HepG2 (cell line): ENCODE results near the gene SNAI3. TPM values are rescaled to one million over a fixed set of nuclear protein-coding genes. Genes with fewer than 3 reads are reported as not detected.

Source experiments
- ATAC-seq: fragments of 200-7000 bp; cut with Tn5 transposase; 3 replicates; pipeline ENCODE4 v1.9.1; 2020; ENCODE audit warnings: mild to moderate bottlenecking, moderate library complexity
- BruUV-seq: library from RNA; stranded (reverse); fragments of 400-500 nt; replicated peaks from 2 replicates; lab custom pipeline; 2021; lab: Mats Ljungman, UMichigan
- CTCF ChIA-PET: fragments of 300-600 bp; formaldehyde crosslinking; extraction: SDS; loops from one replicate; lab custom pipeline; 2021; ENCODE audit warnings: low total read pairs, inconsistent platforms, low intra/inter-chr PET ratio; lab: Yijun Ruan, JAX
- POLR2A ChIA-PET: fragments of 350-600 bp; sonication (Branson Sonifier 250); formaldehyde crosslinking; loops from one replicate; lab custom pipeline; 2020; ENCODE audit warnings: antibody characterized with exemption, inconsistent platforms; lab: Yijun Ruan, JAX
- DNase-seq: peaks from one replicate; pipeline ENCODE4 v3.0.0-alpha.2; 2015; ENCODE audit warnings: low spot score
- FAIRE-seq: peaks from 3 replicates; lab custom pipeline; 2011; peaks lifted over from hg19 to GRCh38; lab: Jason Lieb, UNC
- H2AFZ ChIP-seq: one replicate; pipeline ENCODE4 v1.6.1; 2011; ENCODE audit warnings: low read length, inconsistent platforms
- H3K27ac ChIP-seq: fragments of 300-600 bp; 3 replicates; pipeline ENCODE4 v1.8.0; 2011; ENCODE audit warnings: mixed run types, mild to moderate bottlenecking, mixed read lengths, low read length, inconsistent platforms; ENCODE audit not compliant: insufficient read depth; ENCODE audit errors: extremely low read length
- H3K27me3 ChIP-seq, 2 experiments: fragments of 200-600 bp in 1 of 2; 2 replicates in 1 of 2; 3 replicates in 1 of 2; pipeline versions ENCODE4 v1.6.0 to v1.8.0; 2011; ENCODE audit warnings: low read length in 2 of 2, mild to moderate bottlenecking in 2 of 2, moderate library complexity in 2 of 2, inconsistent platforms in 1 of 2; ENCODE audit not compliant: insufficient read depth in 2 of 2, control insufficient read depth in 1 of 2
- H3K36me3 ChIP-seq, 2 experiments: fragments of 200-600 bp in 1 of 2; replicated peaks in 1 of 2; 2 replicates in 1 of 2; 3 replicates in 1 of 2; pipeline versions ENCODE4 v1.5.1 to v1.8.0; 2011; ENCODE audit warnings: low read length in 2 of 2, inconsistent platforms in 1 of 2; ENCODE audit not compliant: insufficient read depth in 2 of 2, control insufficient read depth in 1 of 2
- H3K4me1 ChIP-seq: 2 replicates; pipeline ENCODE4 v1.5.1; 2012; ENCODE audit warnings: low read length, inconsistent platforms; ENCODE audit not compliant: insufficient read depth
- H3K4me2 ChIP-seq: 2 replicates; pipeline ENCODE4 v1.6.0; 2011; ENCODE audit warnings: low read depth, low read length, inconsistent platforms
- H3K4me3 ChIP-seq, 3 experiments: fragments of 200-600 bp in 1 of 3; sonication (generic), shearing (Covaris generic) in 1 of 3; replicated peaks in 1 of 3; 2 replicates each; pipeline ENCODE4 v1.5.1; 2011 to 2016; ENCODE audit warnings: low read length in 3 of 3, inconsistent platforms in 2 of 3, low read depth in 2 of 3, mild to moderate bottlenecking in 2 of 3, control low read depth in 1 of 3, mixed read lengths in 1 of 3; ENCODE audit not compliant: insufficient read depth in 1 of 3
- H3K79me2 ChIP-seq: one replicate; pipeline ENCODE4 v1.6.1; 2011; ENCODE audit warnings: low read length, inconsistent platforms; ENCODE audit not compliant: insufficient read depth
- H3K9ac ChIP-seq: 2 replicates; pipeline ENCODE4 v1.6.0; 2011; ENCODE audit warnings: mild to moderate bottlenecking, low read depth, low read length, inconsistent platforms; ENCODE audit not compliant: insufficient read depth
- H3K9me3 ChIP-seq: 2 replicates; pipeline ENCODE4 v1.5.1; 2012; ENCODE audit warnings: mild to moderate bottlenecking, low read length
- H4K20me1 ChIP-seq: 2 replicates; pipeline ENCODE4 v1.6.0; 2011; ENCODE audit warnings: inconsistent platforms, mild to moderate bottlenecking, low read length, moderate library complexity; ENCODE audit not compliant: insufficient read depth
- FOXK1 ChIP-seq: sonication (generic); formaldehyde crosslinking; IDR thresholded peaks from 2 replicates; pipeline ENCODE4 v1.4.0; 2020; ENCODE audit warnings: low read depth, missing genetic modification reagents, borderline replicate concordance
- PAWR ChIP-seq: sonication (generic); formaldehyde crosslinking; IDR thresholded peaks from 2 replicates; pipeline ENCODE4 v1.4.0; 2020; ENCODE audit warnings: missing genetic modification reagents, mild to moderate bottlenecking, borderline replicate concordance
- PITX1 ChIP-seq: sonication (generic); formaldehyde crosslinking; IDR thresholded peaks from 2 replicates; pipeline ENCODE4 v1.5.1; 2020; ENCODE audit warnings: mild to moderate bottlenecking, missing genetic modification reagents
- POLR2A ChIP-seq, 2 experiments: IDR thresholded peaks; 2 replicates each; pipeline ENCODE4 v1.6.1; 2011; ENCODE audit warnings: low read depth in 2 of 2, low read length in 2 of 2, mild to moderate bottlenecking in 1 of 2, moderate library complexity in 1 of 2; ENCODE audit not compliant: insufficient read depth in 1 of 2
- RBM22 ChIP-seq: fragments of 200-400 bp; formaldehyde crosslinking; optimal IDR thresholded peaks from 2 replicates; pipeline ENCODE3; 2017; ENCODE audit warnings: mild to moderate bottlenecking, low read length, moderate library complexity
- SIN3B ChIP-seq: fragments of 150-350 bp; IDR thresholded peaks from 2 replicates; pipeline ENCODE4 v1.6.1; 2014; ENCODE audit warnings: low read length
- ZBTB8A ChIP-seq: sonication (generic); formaldehyde crosslinking; IDR thresholded peaks from 2 replicates; pipeline ENCODE4 v1.4.0; 2020; ENCODE audit warnings: mild to moderate bottlenecking, low read depth, missing genetic modification reagents, borderline replicate concordance
- ZFYVE20 ChIP-seq: sonication (generic); formaldehyde crosslinking; IDR thresholded peaks from 2 replicates; pipeline ENCODE4 v1.8.0; 2023; ENCODE audit warnings: low read depth, mild to moderate bottlenecking, moderate library complexity, missing genetic modification reagents, borderline replicate concordance
- ZNF121 ChIP-seq: sonication (generic); formaldehyde crosslinking; IDR thresholded peaks from 2 replicates; pipeline ENCODE4 v1.5.0; 2020; ENCODE audit warnings: mild to moderate bottlenecking, missing genetic modification reagents
- ZNF256 ChIP-seq: sonication (generic); formaldehyde crosslinking; conservative IDR thresholded peaks from 2 replicates; pipeline ENCODE4 v1.4.0; 2020; ENCODE audit warnings: missing genetic modification reagents
- ZNF3 ChIP-seq: IDR thresholded peaks from 2 replicates; pipeline ENCODE4 v1.7.0; 2017; ENCODE audit warnings: inconsistent platforms
- ZNF530 ChIP-seq: sonication (generic); formaldehyde crosslinking; IDR thresholded peaks from 2 replicates; pipeline ENCODE4 v1.5.0; 2020; ENCODE audit warnings: low read depth, mild to moderate bottlenecking, missing genetic modification reagents
- ZNF644 ChIP-seq: IDR thresholded peaks from 2 replicates; pipeline ENCODE4 v1.6.1; 2016; ENCODE audit warnings: low read depth
- ZNF724P ChIP-seq: sonication (generic); formaldehyde crosslinking; IDR thresholded peaks from 2 replicates; pipeline ENCODE4 v1.8.0; 2022; ENCODE audit warnings: missing genetic modification reagents, borderline replicate concordance
- WGBS: methylation state at CpG from one replicate; pipeline ENCODE4 v1.1.6; 2017; ENCODE audit warnings: low lambda C conversion rate; 5-methylcytosine and 5-hydroxymethylcytosine counted together
- in situ Hi-C: cut with HindIII; loops from 2 replicates; pipeline ENCODE4 v1.10.0; 2017; ENCODE audit warnings: low pct_unique_long_range_greater_than_20kb; ENCODE audit not compliant: extremely low pct_ligation_motif_present
- intact Hi-C: fragments of 100-400 bp; cut with micrococcal nuclease; formaldehyde crosslinking; loops from one replicate; pipeline ENCODE4 v1.10.0; 2022; ENCODE audit not compliant: unreplicated experiment
- polyA plus RNA-seq, 8 experiments: library from polyadenylated mRNA; depleted of rRNA in 3 of 8; stranded (reverse) in 7 of 8; unstranded in 1 of 8; fragments of >200 nt; fragmentation: Illumina TruSeq in 4 of 8; extraction: Trizol in 4 of 8; gene quantifications; 2 replicates each; pipeline versions ENCODE4 v1.2.1 to v1.2.3, GENCODE V29; 2011 to 2016; ENCODE audit warnings: low read depth in 4 of 8, missing spikeins in 1 of 8, mixed read lengths in 1 of 8; ENCODE audit not compliant: insufficient read depth in 1 of 8
- total RNA-seq, 5 experiments: library from RNA; depleted of rRNA; stranded (reverse); fragments of >200 nt; fragmentation: Illumina TruSeq; extraction: Trizol; gene quantifications; 2 replicates each; pipeline ENCODE4 v1.2.3, GENCODE V29; 2016; ENCODE audit warnings: low read depth in 1 of 5
- TF ChIP-seq, protein P1 (sequence below): sonication (generic); formaldehyde crosslinking; IDR thresholded peaks from 2 replicates; pipeline ENCODE4 v1.5.0; 2020; ENCODE audit warnings: mild to moderate bottlenecking, missing genetic modification reagents
- TF ChIP-seq, protein P2 (sequence below): IDR thresholded peaks from 2 replicates; pipeline ENCODE4 v1.4.0; 2020; ENCODE audit warnings: mild to moderate bottlenecking, missing genetic modification reagents
- TF ChIP-seq, protein P3 (sequence below): sonication (generic); formaldehyde crosslinking; IDR thresholded peaks from 2 replicates; pipeline ENCODE4 v1.4.0; 2020; ENCODE audit warnings: missing genetic modification reagents
- TF ChIP-seq, protein P4 (sequence below): sonication (generic); formaldehyde crosslinking; IDR thresholded peaks from 2 replicates; pipeline ENCODE4 v1.8.1; 2023; ENCODE audit warnings: mild to moderate bottlenecking, inconsistent platforms, moderate library complexity, missing genetic modification reagents, borderline replicate concordance

Gene SNAI3
- total and polyA plus RNA-seq, 2 of the 13 experiments (the other 11 are each of a cell fraction or from before 2014, with no cell fraction given) = 0.09 to 0.18 TPM

DNA sequence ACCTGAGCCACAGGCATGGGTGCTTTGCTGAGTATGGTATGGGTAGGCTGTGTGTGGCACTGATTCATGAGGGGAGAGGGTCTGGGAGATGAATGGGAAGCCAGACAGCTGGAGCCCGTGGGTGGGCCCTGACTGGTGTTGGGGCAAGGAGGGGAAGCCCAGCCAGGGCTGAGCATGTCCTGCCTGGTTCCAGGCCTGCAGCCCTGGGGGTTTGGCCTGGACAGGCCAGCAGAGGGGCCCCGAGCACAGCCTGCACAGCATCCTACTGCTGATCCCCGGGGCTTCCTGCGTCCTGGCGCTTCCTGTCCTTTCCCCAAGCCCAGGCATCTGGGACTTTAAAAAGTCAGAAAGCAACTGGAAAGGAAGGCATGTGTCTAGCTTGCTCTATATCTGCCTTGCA is 18.8 kb downstream of the SNAI3 start (continued):
- peak; percentile 22 for TF ChIP-seq RBM22
- TF ChIP-seq FOXK1 (CRISPR knock-in tag) = no peak
- TF ChIP-seq PAWR = no peak
- TF ChIP-seq ZNF256 (CRISPR knock-in tag) = no peak
- TF ChIP-seq ZNF644 = no peak
- TF ChIP-seq ZNF724P (CRISPR knock-in tag) = 0 out of 2 replicates have a peak, but pooled peaks have one; percentile 15
- TF ChIP-seq ZNF3 (CRISPR knock-in tag) = no peak
- TF ChIP-seq SIN3B = no peak
- no peak for TF ChIP-seq ZBTB8A (CRISPR knock-in tag)

DNA sequence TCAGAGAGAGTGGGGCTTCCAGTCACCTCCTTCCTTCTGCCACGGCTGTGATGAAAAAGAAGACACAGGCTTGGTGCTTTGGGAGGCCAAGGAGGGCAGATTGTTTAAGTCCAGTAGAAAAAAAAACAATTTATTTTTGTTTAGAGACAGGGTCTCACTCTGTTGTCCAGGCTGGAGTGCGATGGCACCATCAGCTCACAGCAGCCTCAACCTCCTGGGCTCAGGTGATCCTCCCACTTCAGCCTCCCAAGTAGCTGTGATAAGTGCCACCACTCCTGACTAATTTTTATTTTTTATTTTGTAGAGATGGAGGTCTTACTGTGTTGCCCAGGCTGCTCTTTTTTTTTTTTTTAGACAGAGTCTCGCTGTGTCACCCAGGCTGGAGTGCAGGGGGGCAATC is 20.7 kb downstream of the SNAI3 start:
- H3K4me1 ChIP-seq = peaks cover 27% of the 10 kb centered on the region
- CTCF ChIA-PET = no interaction called here

More for the DNA sequence above, 20.7 kb downstream of the SNAI3 start:
- intact Hi-C loops = no loop called here
- POLR2A ChIA-PET = no interaction called here
- TF ChIP-seq PITX1 (no peak), ZNF530 (no peak), ZNF121 (peak; percentile 82), POLR2A (IDR thresholded peaks at IDR 0.05; ENCODE audit: insufficient read depth in 1 of 2, low read depth in 2 of 2, low read length in 2 of 2) (no peak), ZFYVE20 (CRISPR knock-in tag) (no peak)
- TF ChIP-seq, protein P1, sequence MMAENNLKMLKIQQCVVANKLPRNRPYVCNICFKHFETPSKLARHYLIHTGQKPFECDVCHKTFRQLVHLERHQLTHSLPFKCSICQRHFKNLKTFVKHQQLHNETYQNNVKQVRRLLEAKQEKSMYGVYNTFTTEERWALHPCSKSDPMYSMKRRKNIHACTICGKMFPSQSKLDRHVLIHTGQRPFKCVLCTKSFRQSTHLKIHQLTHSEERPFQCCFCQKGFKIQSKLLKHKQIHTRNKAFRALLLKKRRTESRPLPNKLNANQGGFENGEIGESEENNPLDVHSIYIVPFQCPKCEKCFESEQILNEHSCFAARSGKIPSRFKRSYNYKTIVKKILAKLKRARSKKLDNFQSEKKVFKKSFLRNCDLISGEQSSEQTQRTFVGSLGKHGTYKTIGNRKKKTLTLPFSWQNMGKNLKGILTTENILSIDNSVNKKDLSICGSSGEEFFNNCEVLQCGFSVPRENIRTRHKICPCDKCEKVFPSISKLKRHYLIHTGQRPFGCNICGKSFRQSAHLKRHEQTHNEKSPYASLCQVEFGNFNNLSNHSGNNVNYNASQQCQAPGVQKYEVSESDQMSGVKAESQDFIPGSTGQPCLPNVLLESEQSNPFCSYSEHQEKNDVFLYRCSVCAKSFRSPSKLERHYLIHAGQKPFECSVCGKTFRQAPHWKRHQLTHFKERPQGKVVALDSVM (CRISPR knock-in tag) = peak; percentile 43; the same call in 1 of the 2 replicates
- TF ChIP-seq, protein P2, sequence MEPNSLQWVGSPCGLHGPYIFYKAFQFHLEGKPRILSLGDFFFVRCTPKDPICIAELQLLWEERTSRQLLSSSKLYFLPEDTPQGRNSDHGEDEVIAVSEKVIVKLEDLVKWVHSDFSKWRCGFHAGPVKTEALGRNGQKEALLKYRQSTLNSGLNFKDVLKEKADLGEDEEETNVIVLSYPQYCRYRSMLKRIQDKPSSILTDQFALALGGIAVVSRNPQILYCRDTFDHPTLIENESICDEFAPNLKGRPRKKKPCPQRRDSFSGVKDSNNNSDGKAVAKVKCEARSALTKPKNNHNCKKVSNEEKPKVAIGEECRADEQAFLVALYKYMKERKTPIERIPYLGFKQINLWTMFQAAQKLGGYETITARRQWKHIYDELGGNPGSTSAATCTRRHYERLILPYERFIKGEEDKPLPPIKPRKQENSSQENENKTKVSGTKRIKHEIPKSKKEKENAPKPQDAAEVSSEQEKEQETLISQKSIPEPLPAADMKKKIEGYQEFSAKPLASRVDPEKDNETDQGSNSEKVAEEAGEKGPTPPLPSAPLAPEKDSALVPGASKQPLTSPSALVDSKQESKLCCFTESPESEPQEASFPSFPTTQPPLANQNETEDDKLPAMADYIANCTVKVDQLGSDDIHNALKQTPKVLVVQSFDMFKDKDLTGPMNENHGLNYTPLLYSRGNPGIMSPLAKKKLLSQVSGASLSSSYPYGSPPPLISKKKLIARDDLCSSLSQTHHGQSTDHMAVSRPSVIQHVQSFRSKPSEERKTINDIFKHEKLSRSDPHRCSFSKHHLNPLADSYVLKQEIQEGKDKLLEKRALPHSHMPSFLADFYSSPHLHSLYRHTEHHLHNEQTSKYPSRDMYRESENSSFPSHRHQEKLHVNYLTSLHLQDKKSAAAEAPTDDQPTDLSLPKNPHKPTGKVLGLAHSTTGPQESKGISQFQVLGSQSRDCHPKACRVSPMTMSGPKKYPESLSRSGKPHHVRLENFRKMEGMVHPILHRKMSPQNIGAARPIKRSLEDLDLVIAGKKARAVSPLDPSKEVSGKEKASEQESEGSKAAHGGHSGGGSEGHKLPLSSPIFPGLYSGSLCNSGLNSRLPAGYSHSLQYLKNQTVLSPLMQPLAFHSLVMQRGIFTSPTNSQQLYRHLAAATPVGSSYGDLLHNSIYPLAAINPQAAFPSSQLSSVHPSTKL = no peak
- TF ChIP-seq, protein P3, sequence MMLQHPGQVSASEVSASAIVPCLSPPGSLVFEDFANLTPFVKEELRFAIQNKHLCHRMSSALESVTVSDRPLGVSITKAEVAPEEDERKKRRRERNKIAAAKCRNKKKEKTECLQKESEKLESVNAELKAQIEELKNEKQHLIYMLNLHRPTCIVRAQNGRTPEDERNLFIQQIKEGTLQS (CRISPR knock-in tag) = no peak
- TF ChIP-seq, protein P4, sequence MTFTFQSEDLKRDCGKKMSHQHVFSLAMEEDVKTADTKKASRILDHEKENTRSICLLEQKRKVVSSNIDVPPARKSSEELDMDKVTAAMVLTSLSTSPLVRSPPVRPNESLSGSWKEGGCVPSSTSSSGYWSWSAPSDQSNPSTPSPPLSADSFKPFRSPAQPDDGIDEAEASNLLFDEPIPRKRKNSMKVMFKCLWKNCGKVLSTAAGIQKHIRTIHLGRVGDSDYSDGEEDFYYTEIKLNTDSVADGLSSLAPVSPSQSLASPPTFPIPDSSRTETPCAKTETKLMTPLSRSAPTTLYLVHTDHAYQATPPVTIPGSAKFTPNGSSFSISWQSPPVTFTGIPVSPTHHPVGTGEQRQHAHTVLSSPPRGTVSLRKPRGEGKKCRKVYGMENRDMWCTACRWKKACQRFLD (CRISPR knock-in tag) = no peak
- TF ChIP-seq, all 625 proteins: peak for 2
- Histone ChIP-seq H3K9me3 (no peaks in the 10 kb centered on the region), H3K4me3 (no peak overlapping the region), H3K27me3 (no peaks in the 10 kb centered on the region), H3K79me2 (peaks cover 51% of the 10 kb centered on the region), H3K36me3 (peaks cover 0 to 7% of the 10 kb centered on the region in 2 experiments; a peak in 3 of 5 replicates), H3K27ac (no peak overlapping the region), H3K9ac (no peak overlapping the region), H3K4me2 (no peak overlapping the region), H2AFZ (no peak overlapping the region), H4K20me1 (peaks cover 16% of the 10 kb centered on the region)
- FAIRE-seq = no peak
- DNase-seq = no peak
- ATAC-seq = no peak
- no TSS peak for BruUV-seq
- in situ Hi-C loops = no loop called here
- WGBS = 99% methylated on average over 3 of the region's 3 CpGs
